ENCODE measurements around the gene HBA2.
A peak's percentile ranks its signal among the peaks of the same experiment; 100 is the strongest.
"Not testable (repeated sequence)": the region's sequence is repeated elsewhere in the genome, so short reads cannot be mapped to it uniquely, and the experiment has no call there.

The HBA2 gene

GRCh38 chr16:149024-149660 lies 23.5 kb upstream of the HBA2 start:
- no peak for TF ChIP-seq CTCF (IDR thresholded peaks at IDR 0.05; ENCODE audit: insufficient read depth, low read depth, low read length, missing control alignments)
- no peak for DNase-seq (ENCODE audit: low read depth)
- no peak overlapping the region for H3K4me3 ChIP-seq (ENCODE audit: low read depth, low read length)

GRCh38 chr16:152141-153128 lies 20.2 kb upstream of the HBA2 start, which contains the start of gene HBZ:
Gene HBZ (plus strand): TSS chr16:152644. CDS start chr16:152910, 266 bp downstream.
- peak; percentile 28 for DNase-seq (ENCODE audit: low read depth)
- no peak for TF ChIP-seq CTCF (IDR thresholded peaks at IDR 0.05; ENCODE audit: insufficient read depth, low read depth, low read length, missing control alignments)
- no peak within 1 kb of the TSS for H3K4me3 ChIP-seq (ENCODE audit: low read depth, low read length)

- not testable (repeated sequence) for H3K4me3 ChIP-seq (ENCODE audit: low read depth, low read length); DNase-seq (ENCODE audit: low read depth)
Observed at GRCh38 chr16:153129-153521, 19.6 kb upstream of the HBA2 start.

GRCh38 chr16:153550-154216 lies 19.0 kb upstream of the HBA2 start:
- H3K4me3 ChIP-seq (ENCODE audit: low read depth, low read length); DNase-seq (ENCODE audit: low read depth): not testable (repeated sequence)

GRCh38 chr16:154217-155030 lies 18.3 kb upstream of the HBA2 start:
- DNase-seq (ENCODE audit: low read depth) = no peak
- no peak for TF ChIP-seq CTCF (IDR thresholded peaks at IDR 0.05; ENCODE audit: insufficient read depth, low read depth, low read length, missing control alignments)
- H3K4me3 ChIP-seq (ENCODE audit: low read depth, low read length) = peak overlapping the region; percentile 24

- no peak for TF ChIP-seq CTCF (IDR thresholded peaks at IDR 0.05; ENCODE audit: insufficient read depth, low read depth, low read length, missing control alignments)
- no peak for DNase-seq (ENCODE audit: low read depth)
- H3K4me3 ChIP-seq (ENCODE audit: low read depth, low read length) = no peak overlapping the region
Observed at GRCh38 chr16:155031-155398, 17.7 kb upstream of the HBA2 start.

- no peak for TF ChIP-seq CTCF (IDR thresholded peaks at IDR 0.05; ENCODE audit: insufficient read depth, low read depth, low read length, missing control alignments)
- no peak overlapping the region for H3K4me3 ChIP-seq (ENCODE audit: low read depth, low read length)
- DNase-seq (ENCODE audit: low read depth) = no peak
Observed at GRCh38 chr16:159136-159849, 13.4 kb upstream of the HBA2 start.

- not testable (repeated sequence) for H3K4me3 ChIP-seq (ENCODE audit: low read depth, low read length); DNase-seq (ENCODE audit: low read depth)
Observed at GRCh38 chr16:160242-160641, 12.4 kb upstream of the HBA2 start.
